Body of pancreas (tissue), 4 donors: ENCODE results near the gene ADAMTS17. TPM values are rescaled to one million over a fixed set of nuclear protein-coding genes. Genes with fewer than 3 reads are reported as not detected.

Source experiments
- ATAC-seq: fragments of 150-250 bp; one replicate; pipeline ENCODE4 v1.9.1; 2016
- DNase-seq, 4 donors: peaks; one replicate each; pipeline ENCODE4 v3.0.0-alpha.2; 2019
- H3K27ac ChIP-seq, 4 donors: fragments of 200-600 bp; sonication (generic); 1 replicate in 3 of 4; 2 replicates in 1 of 4; pipeline versions ENCODE4 v1.5.1 to v1.6.1; 2016 to 2019; ENCODE audit warnings: mild to moderate bottlenecking in 1 of 4, mixed read lengths in 1 of 4, moderate library complexity in 1 of 4
- H3K27me3 ChIP-seq, 2 donors: fragments of 200-600 bp; sonication (generic); one replicate each; pipeline ENCODE4 v1.6.0; 2016; ENCODE audit warnings: mild to moderate bottlenecking in 1 of 2
- H3K36me3 ChIP-seq, 2 donors: fragments of 200-600 bp; sonication (generic); replicated peaks in 1 of 2; 2 replicates each; pipeline ENCODE4 v1.5.1; 2016; ENCODE audit warnings: low read depth in 2 of 2; ENCODE audit not compliant: insufficient read depth in 1 of 2
- H3K4me1 ChIP-seq: fragments of 200-600 bp; sonication (generic); one replicate; pipeline ENCODE4 v1.6.0; 2016
- H3K4me3 ChIP-seq, 2 donors: fragments of 200-600 bp; sonication (generic); 1 replicate in 1 of 2; 2 replicates in 1 of 2; pipeline ENCODE4 v1.5.1; 2016 to 2019
- H3K9me3 ChIP-seq, 3 donors: fragments of 200-600 bp; sonication (generic); 1 replicate in 2 of 3; 2 replicates in 1 of 3; pipeline ENCODE4 v1.5.1; 2016
- POLR2A ChIP-seq, 3 donors: fragments of 450-650 bp; IDR thresholded peaks; one replicate each; pipeline ENCODE4 v1.6.1; 2016; ENCODE audit warnings: antibody characterized with exemption in 3 of 3, mild to moderate bottlenecking in 2 of 3
- WGBS, 2 donors: methylation state at CpG; one replicate each; pipeline ENCODE4 v1.1.5; 2017; 5-methylcytosine and 5-hydroxymethylcytosine counted together
- intact Hi-C: fragments of 100-400 bp; cut with DNase I; formaldehyde crosslinking; loops from one replicate; pipeline ENCODE4 v1.15.1; 2023
- total RNA-seq, 2 donors: library from RNA; depleted of rRNA; stranded (reverse); fragments of >200 nt; gene quantifications; one replicate each; pipeline ENCODE4 v1.1.0, GENCODE V29; 2016
- TF ChIP-seq, protein P1 (sequence below), 7 experiments: fragments of 450-650 bp in 4 of 7; fragments of 200-600 bp in 3 of 7; sonication (generic) in 3 of 7; IDR thresholded peaks; one replicate each; pipeline ENCODE4 v1.5.1; 2016 to 2019; ENCODE audit warnings: antibody characterized with exemption in 7 of 7

ADAMTS17 gene
- total RNA-seq, 2 donors from 2014 or later, result 24.6 to 26.0 TPM

DNA sequence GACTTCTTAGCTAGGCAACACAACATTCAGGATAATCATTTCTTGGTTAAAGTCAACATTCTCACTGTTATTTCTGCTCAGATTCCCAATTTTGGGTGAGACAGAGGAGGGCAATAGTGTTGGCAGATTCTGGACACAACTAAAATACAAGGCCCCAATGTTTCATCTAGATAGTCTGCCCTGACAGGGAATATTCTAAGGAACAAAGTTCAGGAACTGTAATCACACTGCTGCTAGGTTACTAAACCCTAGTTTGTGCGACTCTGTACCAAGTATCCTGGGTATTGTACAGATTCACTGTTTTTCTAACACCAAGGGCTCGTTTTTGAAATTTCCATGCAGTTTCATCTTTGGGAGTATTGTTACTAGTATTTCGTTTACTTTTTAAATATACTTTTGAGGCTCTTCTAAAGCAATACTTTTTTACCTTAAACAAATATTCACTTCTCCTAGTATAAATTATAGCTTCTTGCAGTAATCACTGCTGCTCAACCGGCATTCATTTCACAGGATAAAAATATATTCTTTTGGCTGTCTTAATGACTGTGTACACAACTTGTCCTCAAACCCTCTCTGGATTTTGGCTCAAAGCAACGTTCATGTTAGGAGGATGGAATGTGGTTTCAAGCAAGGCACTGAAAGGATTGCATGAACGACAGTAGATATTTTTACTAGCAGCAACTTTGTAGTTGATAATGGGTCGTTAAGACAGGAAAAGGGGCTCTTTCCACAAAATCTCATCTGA, 167.4 kb downstream of the ADAMTS17 start:
- H3K27me3 ChIP-seq, result no peaks in the 10 kb centered on the region
- intact Hi-C loops, result no loop called here
- DNase-seq (no peak), ATAC-seq (no peak)
- TF ChIP-seq, protein P1, sequence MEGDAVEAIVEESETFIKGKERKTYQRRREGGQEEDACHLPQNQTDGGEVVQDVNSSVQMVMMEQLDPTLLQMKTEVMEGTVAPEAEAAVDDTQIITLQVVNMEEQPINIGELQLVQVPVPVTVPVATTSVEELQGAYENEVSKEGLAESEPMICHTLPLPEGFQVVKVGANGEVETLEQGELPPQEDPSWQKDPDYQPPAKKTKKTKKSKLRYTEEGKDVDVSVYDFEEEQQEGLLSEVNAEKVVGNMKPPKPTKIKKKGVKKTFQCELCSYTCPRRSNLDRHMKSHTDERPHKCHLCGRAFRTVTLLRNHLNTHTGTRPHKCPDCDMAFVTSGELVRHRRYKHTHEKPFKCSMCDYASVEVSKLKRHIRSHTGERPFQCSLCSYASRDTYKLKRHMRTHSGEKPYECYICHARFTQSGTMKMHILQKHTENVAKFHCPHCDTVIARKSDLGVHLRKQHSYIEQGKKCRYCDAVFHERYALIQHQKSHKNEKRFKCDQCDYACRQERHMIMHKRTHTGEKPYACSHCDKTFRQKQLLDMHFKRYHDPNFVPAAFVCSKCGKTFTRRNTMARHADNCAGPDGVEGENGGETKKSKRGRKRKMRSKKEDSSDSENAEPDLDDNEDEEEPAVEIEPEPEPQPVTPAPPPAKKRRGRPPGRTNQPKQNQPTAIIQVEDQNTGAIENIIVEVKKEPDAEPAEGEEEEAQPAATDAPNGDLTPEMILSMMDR (IDR thresholded peaks at IDR 0.05), result no peak
- no peak for TF ChIP-seq POLR2A (IDR thresholded peaks at IDR 0.05)
- no peaks in the 10 kb centered on the region for H3K4me1 ChIP-seq
- H3K4me3 ChIP-seq, result no peak overlapping the region
- 74 to 77% methylated on average over 7 of the region's 7 CpGs for WGBS, 2 donors
- H3K27ac ChIP-seq, result no peak overlapping the region
- peaks cover 0 to 18% (median 0%) of the 10 kb centered on the region in 3 donors for H3K9me3 ChIP-seq
- no peaks in the 10 kb centered on the region for H3K36me3 ChIP-seq

DNA sequence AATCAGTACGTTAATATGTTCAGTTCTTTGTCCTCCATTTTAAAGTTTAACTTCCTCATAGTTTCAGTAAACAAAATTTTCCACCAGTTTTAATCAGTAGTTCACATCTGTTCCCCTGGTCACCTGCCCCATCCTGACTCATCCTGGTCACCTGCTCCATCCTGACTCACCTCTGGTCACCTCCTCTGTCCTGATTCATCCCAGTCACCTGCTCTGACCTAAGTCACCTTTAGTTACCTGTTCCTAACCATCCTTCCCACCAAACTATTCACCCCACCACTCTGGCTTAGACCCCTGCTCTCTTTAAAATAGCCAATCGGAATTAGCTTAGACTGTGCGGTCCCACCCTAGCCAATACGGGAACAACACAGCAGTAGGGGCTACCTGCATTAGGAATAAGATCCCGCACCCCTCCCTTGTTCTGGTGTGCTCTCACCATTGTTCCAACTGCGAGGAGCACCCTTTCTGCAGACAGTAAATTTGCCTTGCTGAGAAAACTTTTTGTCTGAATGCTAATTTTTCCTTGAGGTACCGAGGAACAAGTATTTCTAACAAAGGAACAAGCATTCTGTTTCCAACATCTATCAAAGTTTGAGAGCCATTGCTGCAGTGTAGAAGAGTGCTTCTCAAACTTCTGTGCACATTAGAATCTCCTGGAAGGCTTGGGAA, 169.3 kb downstream of the ADAMTS17 start:
- intact Hi-C loops, result no loop called here
- TF ChIP-seq, protein P1 (IDR thresholded peaks at IDR 0.05), result no peak
- TF ChIP-seq POLR2A (IDR thresholded peaks at IDR 0.05), result no peak
- Histone ChIP-seq H3K36me3 (no peaks in the 10 kb centered on the region), H3K4me1 (no peaks in the 10 kb centered on the region), H3K27me3 (no peaks in the 10 kb centered on the region), H3K27ac (no peak overlapping the region), H3K4me3 (no peak overlapping the region), H3K9me3 (peaks cover 0 to 18% (median 0%) of the 10 kb centered on the region in 3 donors)
- ATAC-seq (no peak), DNase-seq (no peak)
- WGBS, 2 donors, result 95 to 98% methylated on average over 7 of the region's 7 CpGs

DNA sequence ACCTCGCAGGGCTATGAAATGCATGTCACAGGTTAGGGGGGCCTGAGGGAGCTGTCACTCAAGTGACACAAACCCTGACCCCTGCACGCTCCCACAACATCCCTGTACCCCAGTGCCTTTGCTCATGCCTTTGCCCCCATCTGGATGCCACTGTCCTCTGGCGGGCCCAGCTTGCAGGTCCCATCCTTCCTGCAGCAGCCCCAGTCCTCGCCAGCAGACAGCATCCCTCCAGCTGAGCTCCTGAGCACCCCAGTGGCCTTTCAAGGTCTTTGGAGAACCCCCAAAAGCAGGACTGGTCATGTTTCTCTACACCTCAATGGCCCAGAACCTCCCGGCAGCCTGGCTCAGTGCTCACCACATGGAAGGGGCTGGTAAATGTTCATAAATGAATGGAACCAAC, 170.4 kb downstream of the ADAMTS17 start:
- Histone ChIP-seq H3K27ac (no peak overlapping the region), H3K9me3 (peaks cover 0 to 18% (median 0%) of the 10 kb centered on the region in 3 donors), H3K36me3 (no peaks in the 10 kb centered on the region), H3K4me3 (no peak overlapping the region), H3K4me1 (no peaks in the 10 kb centered on the region), H3K27me3 (no peaks in the 10 kb centered on the region)
- intact Hi-C loops, result no loop called here
- WGBS, 2 donors, result 92 to 93% methylated on average over 5 of the region's 5 CpGs
- TF ChIP-seq, protein P1 (IDR thresholded peaks at IDR 0.05), result no peak
- TF ChIP-seq POLR2A (IDR thresholded peaks at IDR 0.05), result no peak
- ATAC-seq (no peak), DNase-seq (no peak)

DNA sequence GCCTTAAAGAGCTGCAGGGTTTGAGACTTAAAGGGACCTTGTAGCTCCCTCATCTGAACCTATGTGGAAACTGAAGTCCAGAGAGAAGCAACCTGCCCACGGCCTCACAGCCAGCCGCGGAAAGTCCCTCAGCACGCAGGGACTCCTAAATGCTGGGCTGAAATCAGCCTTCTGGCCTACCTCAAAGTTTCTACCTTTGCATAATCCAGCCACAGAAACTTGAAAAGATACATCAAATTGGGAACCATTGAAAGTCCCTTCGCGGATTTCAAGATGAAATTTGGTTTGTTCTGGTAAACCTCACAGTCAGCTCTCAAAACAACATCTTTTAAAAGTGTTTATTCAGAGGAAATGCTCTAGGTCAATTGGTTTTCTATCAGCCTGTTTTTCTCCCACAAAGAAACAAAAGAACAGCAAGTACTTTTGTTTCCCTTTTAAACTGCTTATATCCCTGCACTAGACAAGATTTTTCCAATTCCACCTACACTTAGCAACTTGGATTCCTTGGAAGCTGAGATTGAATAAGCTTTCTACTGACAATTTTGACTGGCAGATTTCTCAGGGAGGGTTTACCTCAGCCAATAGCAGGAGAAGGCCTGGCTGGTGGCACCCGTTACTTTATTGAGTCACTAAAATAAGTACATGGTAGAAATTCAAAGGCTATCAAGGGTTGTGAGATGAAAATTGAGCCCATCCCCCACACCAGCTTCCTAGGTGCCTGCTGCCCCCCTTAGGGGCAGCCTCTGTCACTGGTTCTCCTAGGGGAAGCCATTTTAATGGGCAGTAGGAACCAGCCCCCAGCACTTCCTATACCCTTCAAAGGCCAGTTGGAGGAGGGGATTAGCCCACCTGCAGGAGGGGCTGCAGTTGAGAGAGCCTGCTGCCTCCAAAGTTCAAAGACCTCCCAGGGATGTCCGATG, 171.2 kb downstream of the ADAMTS17 start:
- no peak overlapping the region for H3K27ac ChIP-seq
- H3K27me3 ChIP-seq, result no peaks in the 10 kb centered on the region
- intact Hi-C loops, result no loop called here
- no peaks in the 10 kb centered on the region for H3K36me3 ChIP-seq
- DNase-seq (no peak), ATAC-seq (no peak)
- 78 to 93% methylated on average over 7 to 8 of the region's 8 CpGs for WGBS, 2 donors
- H3K4me3 ChIP-seq, result no peak overlapping the region
- peaks cover 0 to 18% (median 0%) of the 10 kb centered on the region in 3 donors for H3K9me3 ChIP-seq
- no peak for TF ChIP-seq POLR2A (IDR thresholded peaks at IDR 0.05)
- TF ChIP-seq, protein P1 (IDR thresholded peaks at IDR 0.05), result no peak
- H3K4me1 ChIP-seq, result no peaks in the 10 kb centered on the region
